Kidney epithelial cell (primary cell): ENCODE results near the gene SKIDA1. TPM values are rescaled to one million over a fixed set of nuclear protein-coding genes. Genes with fewer than 3 reads are reported as not detected.
A peak's percentile ranks its signal among the peaks of the same experiment; 100 is the strongest.
"Not testable (repeated sequence)": the region's sequence is repeated elsewhere in the genome, so short reads cannot be mapped to it uniquely, and the experiment has no call there.

Experiments used
- DNase-seq: peaks from one replicate; pipeline ENCODE4 v3.0.0-alpha.2; 2010; ENCODE audit warnings: low read depth
- H3K27me3 ChIP-seq: 2 replicates; pipeline ENCODE4 v1.6.0; 2011; ENCODE audit warnings: low read length; ENCODE audit not compliant: control insufficient read depth, insufficient read depth
- H3K36me3 ChIP-seq: 2 replicates; pipeline ENCODE4 v1.5.1; 2011; ENCODE audit warnings: low read length; ENCODE audit not compliant: control insufficient read depth, insufficient read depth
- H3K4me3 ChIP-seq: 2 replicates; pipeline ENCODE4 v1.5.1; 2011; ENCODE audit warnings: low read depth, mild to moderate bottlenecking, control low read depth, low read length
- total RNA-seq: library from RNA; depleted of rRNA; stranded (reverse); fragments of >200 nt; gene quantifications from 2 replicates; pipeline ENCODE4 v1.2.3, GENCODE V29; 2015
- TF ChIP-seq, protein P1 (sequence below): IDR thresholded peaks from 2 replicates; pipeline ENCODE4 v1.5.1; 2011; ENCODE audit warnings: mild to moderate bottlenecking, moderate library complexity, low read length, control low read depth, inconsistent platforms; ENCODE audit not compliant: insufficient read depth, poor library complexity, severe bottlenecking

SKIDA1 gene
- total RNA-seq, 1 donor from 2014 or later = 1.5 TPM

DNA sequence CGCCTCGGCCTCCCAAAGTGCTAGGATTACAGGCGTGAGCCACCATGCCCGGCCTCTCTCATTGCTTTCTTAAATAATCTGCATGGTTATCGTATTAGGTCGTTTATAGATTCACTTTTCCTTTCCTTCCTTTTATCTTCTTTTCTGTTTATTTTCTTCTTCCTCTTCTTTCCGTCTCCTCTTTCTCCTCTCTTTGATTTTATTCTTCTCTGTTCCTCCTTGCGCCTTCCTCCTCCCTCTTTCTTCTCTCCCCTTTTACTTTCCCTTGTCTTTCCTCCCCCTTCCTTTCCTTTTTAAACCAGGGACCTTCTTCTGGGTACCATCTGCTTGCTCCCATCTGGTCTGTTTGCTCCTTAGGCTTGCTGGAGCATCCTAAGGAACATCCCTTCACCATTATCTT, 27.2 kb upstream of the SKIDA1 start:
- DNase-seq = no peak
- H3K27me3 ChIP-seq = no peaks in the 10 kb centered on the region
- no peak overlapping the region for H3K4me3 ChIP-seq
- TF ChIP-seq, protein P1, sequence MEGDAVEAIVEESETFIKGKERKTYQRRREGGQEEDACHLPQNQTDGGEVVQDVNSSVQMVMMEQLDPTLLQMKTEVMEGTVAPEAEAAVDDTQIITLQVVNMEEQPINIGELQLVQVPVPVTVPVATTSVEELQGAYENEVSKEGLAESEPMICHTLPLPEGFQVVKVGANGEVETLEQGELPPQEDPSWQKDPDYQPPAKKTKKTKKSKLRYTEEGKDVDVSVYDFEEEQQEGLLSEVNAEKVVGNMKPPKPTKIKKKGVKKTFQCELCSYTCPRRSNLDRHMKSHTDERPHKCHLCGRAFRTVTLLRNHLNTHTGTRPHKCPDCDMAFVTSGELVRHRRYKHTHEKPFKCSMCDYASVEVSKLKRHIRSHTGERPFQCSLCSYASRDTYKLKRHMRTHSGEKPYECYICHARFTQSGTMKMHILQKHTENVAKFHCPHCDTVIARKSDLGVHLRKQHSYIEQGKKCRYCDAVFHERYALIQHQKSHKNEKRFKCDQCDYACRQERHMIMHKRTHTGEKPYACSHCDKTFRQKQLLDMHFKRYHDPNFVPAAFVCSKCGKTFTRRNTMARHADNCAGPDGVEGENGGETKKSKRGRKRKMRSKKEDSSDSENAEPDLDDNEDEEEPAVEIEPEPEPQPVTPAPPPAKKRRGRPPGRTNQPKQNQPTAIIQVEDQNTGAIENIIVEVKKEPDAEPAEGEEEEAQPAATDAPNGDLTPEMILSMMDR = no peak
- H3K36me3 ChIP-seq = no peaks in the 10 kb centered on the region

DNA sequence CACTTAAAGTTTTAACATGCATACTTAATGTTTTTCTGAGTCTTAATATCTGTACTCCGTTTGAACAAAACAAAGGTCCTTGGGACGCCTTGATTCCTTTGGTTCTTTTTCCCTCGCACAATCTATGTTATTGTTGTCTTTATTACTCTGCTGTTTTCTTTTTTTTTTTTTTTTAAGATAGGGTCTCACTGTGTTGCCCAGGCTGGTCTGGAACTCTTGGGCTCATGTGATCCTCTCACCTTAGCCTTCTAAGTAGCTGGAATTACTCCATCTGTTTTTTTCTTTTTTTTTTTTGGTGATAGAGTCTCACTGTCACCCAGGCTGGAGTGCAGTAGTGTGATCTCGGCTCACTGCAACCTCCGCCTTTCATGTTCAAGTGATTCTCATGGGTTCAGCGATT, 21.8 kb upstream of the SKIDA1 start:
- DNase-seq = no peak
- Histone ChIP-seq H3K4me3 (no peak overlapping the region), H3K36me3 (no peaks in the 10 kb centered on the region), H3K27me3 (no peaks in the 10 kb centered on the region)
- TF ChIP-seq, protein P1 = no peak

GRCh38 chr10:21540701-21541100, 15.2 kb upstream of the SKIDA1 start:
- not testable (repeated sequence) for H3K4me3 ChIP-seq, H3K36me3 ChIP-seq, DNase-seq, H3K27me3 ChIP-seq

GRCh38 chr10:21536874-21537273, 11.4 kb upstream of the SKIDA1 start:
- Histone ChIP-seq H3K4me3 (no peak overlapping the region), H3K27me3 (no peaks in the 10 kb centered on the region), H3K36me3 (no peaks in the 10 kb centered on the region)
- TF ChIP-seq, protein P1 = no peak
- no peak for DNase-seq

DNA sequence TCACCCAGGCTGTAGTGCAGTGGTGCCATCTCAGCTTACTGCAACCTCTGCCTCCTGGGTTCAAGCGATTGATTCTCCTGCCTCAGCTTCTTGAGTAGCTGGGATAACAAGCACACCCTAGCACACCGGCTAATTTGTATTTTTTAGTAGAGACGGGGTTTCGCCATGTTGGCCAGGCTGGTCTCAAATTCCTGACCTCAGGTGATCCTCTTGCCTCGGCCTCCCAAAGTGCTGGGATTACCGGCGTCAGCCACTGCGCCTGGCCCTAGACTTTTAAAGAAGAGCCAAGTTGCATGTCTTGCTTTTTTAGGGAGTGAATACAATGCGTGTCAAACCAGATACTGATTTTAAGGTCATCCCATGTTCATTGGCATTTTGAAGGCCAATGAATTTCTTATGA, 10.5 kb upstream of the SKIDA1 start:
- not testable (repeated sequence) for H3K27me3 ChIP-seq, DNase-seq, H3K36me3 ChIP-seq
- H3K4me3 ChIP-seq = peak overlapping the region; percentile 4

DNA sequence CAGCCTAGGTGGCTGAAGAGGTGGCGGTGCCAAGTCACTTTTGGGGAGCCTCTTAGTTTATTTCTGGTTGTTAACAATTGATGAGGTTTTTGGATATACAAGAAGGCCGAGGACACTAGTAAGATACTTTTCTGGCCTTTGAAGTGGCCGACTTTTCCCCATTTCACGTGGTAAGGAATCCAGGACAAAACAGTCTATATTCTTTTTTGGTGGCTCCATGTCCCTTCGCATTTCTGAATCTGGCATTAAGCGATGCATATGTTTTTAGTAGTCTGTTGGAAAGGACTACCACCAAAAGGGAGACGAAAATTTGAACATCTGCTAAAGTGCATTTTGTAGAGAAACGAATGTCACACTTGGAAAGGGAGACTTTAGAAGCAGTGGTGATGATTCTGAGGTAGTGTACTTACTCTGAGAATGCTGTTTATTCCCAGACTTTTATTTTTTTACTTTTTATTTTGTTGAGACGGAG, 10.0 kb upstream of the SKIDA1 start:
- no peak for DNase-seq
- TF ChIP-seq, protein P1 = no peak

DNA sequence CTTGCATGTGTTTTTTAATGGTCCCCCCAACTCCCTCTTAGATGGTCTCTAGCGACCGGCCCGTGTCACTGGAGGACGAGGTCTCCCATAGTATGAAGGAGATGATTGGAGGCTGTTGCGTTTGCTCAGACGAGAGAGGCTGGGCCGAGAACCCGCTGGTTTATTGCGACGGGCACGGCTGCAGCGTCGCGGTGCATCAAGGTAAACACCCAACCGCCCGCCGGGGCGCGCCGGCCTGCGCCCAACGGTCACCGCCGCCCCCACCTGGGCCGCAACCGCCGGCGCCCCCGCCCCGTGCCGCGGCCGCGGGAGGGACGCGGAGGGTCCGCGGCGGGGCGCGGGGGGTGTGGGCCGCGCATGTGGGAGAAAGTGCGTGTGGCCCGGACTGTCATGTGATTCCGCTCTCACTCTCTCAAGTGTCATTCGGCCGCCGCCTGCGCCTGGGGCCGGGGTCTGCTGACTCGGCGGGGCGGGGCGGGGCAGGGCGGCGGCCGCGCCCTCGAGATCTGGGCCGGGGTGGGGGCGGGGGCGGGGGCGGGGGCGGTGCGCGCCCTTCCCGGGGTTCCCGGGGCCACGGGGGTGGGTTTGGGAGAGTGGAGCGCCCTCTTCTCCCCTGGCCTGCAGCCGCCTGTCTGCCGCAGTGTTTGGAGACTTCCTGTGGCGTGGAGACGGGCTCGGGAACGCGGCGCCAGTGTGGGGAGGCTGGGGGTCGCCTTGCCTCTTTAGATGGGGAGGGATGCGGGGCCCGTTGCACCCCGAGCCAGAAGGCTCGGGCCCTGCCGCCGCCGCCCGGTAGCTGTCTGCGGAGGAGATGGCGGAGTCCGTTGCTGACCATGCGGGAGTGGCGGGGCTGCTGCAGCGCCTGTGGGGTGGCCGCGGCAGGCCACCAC, 9.4 kb upstream of the SKIDA1 start:
- H3K36me3 ChIP-seq = no peaks in the 10 kb centered on the region
- TF ChIP-seq, protein P1 = no peak
- peak overlapping the region; percentile 84 for H3K4me3 ChIP-seq
- DNase-seq = no peak
- no peaks in the 10 kb centered on the region for H3K27me3 ChIP-seq

More for the DNA sequence above, 10.0 kb upstream of the SKIDA1 start:
- peak overlapping the region; percentile 84 for H3K4me3 ChIP-seq
- no peaks in the 10 kb centered on the region for H3K27me3 ChIP-seq
- H3K36me3 ChIP-seq = no peaks in the 10 kb centered on the region
